ENCODE data around the gene CDON.

The CDON gene

GRCh38 chr11:125924384-125925007, 138.2 kb downstream of the CDON start:
- H3K36me3 ChIP-seq (ENCODE audit: insufficient read depth, low read length): no peaks in the 10 kb centered on the region
- H3K9me2 ChIP-seq (ENCODE audit: low read depth, low read length): no peaks in the 10 kb centered on the region
- no peak overlapping the region for H3K4me3 ChIP-seq (ENCODE audit: low read depth, low read length, poor library complexity, severe bottlenecking)
- H3K4me1 ChIP-seq (ENCODE audit: insufficient read depth, low read length, severe bottlenecking): no peaks in the 10 kb centered on the region
- no peaks in the 10 kb centered on the region for H3K27me3 ChIP-seq (ENCODE audit: insufficient read depth, low read length)
- H3F3A ChIP-seq (ENCODE audit: insufficient read depth, low read length): no peaks in the 10 kb centered on the region
- no peak overlapping the region for H2AFZ ChIP-seq (ENCODE audit: low read length)
- H3K9ac ChIP-seq (ENCODE audit: low read length): no peak overlapping the region
- no peaks in the 10 kb centered on the region for H3K9me3 ChIP-seq (ENCODE audit: low read length)
- no peaks in the 10 kb centered on the region for H4K20me1 ChIP-seq (ENCODE audit: insufficient read depth, low read length)
- H3K4me2 ChIP-seq (ENCODE audit: low read length): no peak overlapping the region
- no peaks in the 10 kb centered on the region for H3K79me2 ChIP-seq (ENCODE audit: insufficient read depth, low read length)
- no peak for TF ChIP-seq EZH2 (IDR thresholded peaks at IDR 0.05; ENCODE audit: borderline replicate concordance, low read length)
- TF ChIP-seq CTCF (IDR thresholded peaks at IDR 0.05; ENCODE audit: low read length): no peak
- H3K27ac ChIP-seq (ENCODE audit: low read depth, low read length, poor library complexity, severe bottlenecking): no peak overlapping the region

- Histone ChIP-seq H3K79me2 (ENCODE audit: insufficient read depth, low read length) (no peaks in the 10 kb centered on the region), H3K9me3 (ENCODE audit: low read length) (no peaks in the 10 kb centered on the region), H3K9ac (ENCODE audit: low read length) (no peak overlapping the region), H4K20me1 (ENCODE audit: insufficient read depth, low read length) (no peaks in the 10 kb centered on the region), H3K27ac (ENCODE audit: low read depth, low read length, poor library complexity, severe bottlenecking) (no peak overlapping the region), H3K9me2 (ENCODE audit: low read depth, low read length) (no peaks in the 10 kb centered on the region), H3K4me1 (ENCODE audit: insufficient read depth, low read length, severe bottlenecking) (no peaks in the 10 kb centered on the region), H3K4me2 (ENCODE audit: low read length) (no peak overlapping the region), H2AFZ (ENCODE audit: low read length) (no peak overlapping the region), H3K4me3 (ENCODE audit: low read depth, low read length, poor library complexity, severe bottlenecking) (no peak overlapping the region), H3F3A (ENCODE audit: insufficient read depth, low read length) (no peaks in the 10 kb centered on the region), H3K27me3 (ENCODE audit: insufficient read depth, low read length) (no peaks in the 10 kb centered on the region), H3K36me3 (ENCODE audit: insufficient read depth, low read length) (no peaks in the 10 kb centered on the region)
- no peak for TF ChIP-seq EZH2 (IDR thresholded peaks at IDR 0.05; ENCODE audit: borderline replicate concordance, low read length)
- no peak for TF ChIP-seq CTCF (IDR thresholded peaks at IDR 0.05; ENCODE audit: low read length)
Measured at GRCh38 chr11:125923633-125924032, 139.0 kb downstream of the CDON start.

- TF ChIP-seq CTCF (IDR thresholded peaks at IDR 0.05; ENCODE audit: low read length) (peak; percentile 58), EZH2 (IDR thresholded peaks at IDR 0.05; ENCODE audit: borderline replicate concordance, low read length) (no peak)
- Histone ChIP-seq H3K9me2 (ENCODE audit: low read depth, low read length) (no peaks in the 10 kb centered on the region), H3K9ac (ENCODE audit: low read length) (no peak overlapping the region), H3K36me3 (ENCODE audit: insufficient read depth, low read length) (no peaks in the 10 kb centered on the region), H2AFZ (ENCODE audit: low read length) (no peak overlapping the region), H4K20me1 (ENCODE audit: insufficient read depth, low read length) (no peaks in the 10 kb centered on the region), H3K4me1 (ENCODE audit: insufficient read depth, low read length, severe bottlenecking) (no peaks in the 10 kb centered on the region), H3K27ac (ENCODE audit: low read depth, low read length, poor library complexity, severe bottlenecking) (no peak overlapping the region), H3K4me3 (ENCODE audit: low read depth, low read length, poor library complexity, severe bottlenecking) (no peak overlapping the region), H3F3A (ENCODE audit: insufficient read depth, low read length) (no peaks in the 10 kb centered on the region), H3K27me3 (ENCODE audit: insufficient read depth, low read length) (no peaks in the 10 kb centered on the region), H3K4me2 (ENCODE audit: low read length) (no peak overlapping the region), H3K79me2 (ENCODE audit: insufficient read depth, low read length) (no peaks in the 10 kb centered on the region), H3K9me3 (ENCODE audit: low read length) (no peaks in the 10 kb centered on the region)
Measured at GRCh38 chr11:125923012-125923579, 139.6 kb downstream of the CDON start.
